Duodenal mucosa (tissue), 2 donors: ENCODE measurements around the gene CSTF1.

Experiments used
- H3K27ac ChIP-seq: one replicate; pipeline ENCODE4 v1.7.0; 2013; ENCODE audit warnings: low read depth, low read length
- H3K27me3 ChIP-seq, 2 donors: one replicate each; pipeline ENCODE4 v1.7.0; 2013; ENCODE audit warnings: low read length in 2 of 2, control low read depth in 1 of 2; ENCODE audit not compliant: insufficient read depth in 2 of 2, control insufficient read depth in 1 of 2
- H3K36me3 ChIP-seq, 2 donors: one replicate each; pipeline ENCODE4 v1.7.0; 2013; ENCODE audit warnings: low read length in 2 of 2, control low read depth in 1 of 2; ENCODE audit not compliant: insufficient read depth in 2 of 2, control insufficient read depth in 1 of 2
- H3K4me1 ChIP-seq, 2 donors: one replicate each; pipeline ENCODE4 v1.7.0; 2013; ENCODE audit warnings: low read length in 2 of 2, control low read depth in 1 of 2; ENCODE audit not compliant: insufficient read depth in 2 of 2, control insufficient read depth in 1 of 2
- H3K4me3 ChIP-seq, 2 donors: one replicate each; pipeline ENCODE4 v1.7.0; 2013; ENCODE audit warnings: low read length in 2 of 2, low read depth in 1 of 2
- H3K9ac ChIP-seq, 2 donors: one replicate each; pipeline ENCODE4 v1.7.0; 2013; ENCODE audit warnings: low read length in 2 of 2, low read depth in 1 of 2
- H3K9me3 ChIP-seq, 2 donors: one replicate each; pipeline ENCODE4 v1.7.0; 2013; ENCODE audit warnings: low read length in 2 of 2, control low read depth in 1 of 2; ENCODE audit not compliant: control insufficient read depth in 1 of 2

Gene CSTF1

GRCh38 chr20:56392132-56392880 is at the start of gene CSTF1, which contains the start of gene AURKA:
TSS of gene CSTF1 (plus strand) at chr20:56392645. CDS start at chr20:56395553, 2,908 bp downstream.
TSS of gene AURKA (minus strand) at chr20:56392215. CDS start at chr20:56388197, 4,018 bp downstream.
- Histone ChIP-seq H3K9ac (peak within 1 kb of the TSS; percentile 83 to 94), H3K27me3 (no peaks in the 10 kb centered on the region), H3K4me3 (peak within 1 kb of the TSS; percentile 95 to 97), H3K36me3 (peaks cover 15 to 34% of the 10 kb centered on the region in 2 donors), H3K27ac (peak within 1 kb of the TSS; percentile 71), H3K9me3 (no peaks in the 10 kb centered on the region), H3K4me1 (peaks cover 20 to 22% of the 10 kb centered on the region in 2 donors)

DNA sequence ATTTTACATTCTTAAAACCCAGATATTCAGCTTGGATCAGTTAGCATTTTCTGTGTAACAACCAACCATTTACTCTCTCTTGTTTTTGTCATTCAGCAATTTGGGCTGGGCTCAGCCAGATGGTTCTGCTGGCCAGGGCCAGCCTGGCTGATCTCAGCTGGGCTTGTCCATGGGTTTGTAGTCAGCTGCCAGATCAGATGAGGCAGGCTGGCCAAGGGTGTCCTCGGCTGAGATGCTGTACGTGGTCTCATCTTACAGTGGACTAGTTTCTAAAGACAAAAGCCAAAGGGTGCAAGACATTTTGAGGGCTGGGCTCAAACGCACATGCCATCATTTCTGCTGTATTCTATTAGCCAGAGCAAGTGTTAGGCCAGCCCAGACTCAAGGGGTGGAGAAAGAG is 49.7 kb upstream of the CSTF1 start:
- H3K9ac ChIP-seq: no peak overlapping the region
- no peaks in the 10 kb centered on the region for H3K9me3 ChIP-seq
- no peak overlapping the region for H3K4me3 ChIP-seq
- no peaks in the 10 kb centered on the region for H3K36me3 ChIP-seq
- H3K4me1 ChIP-seq: peaks cover 0 to 2% of the 10 kb centered on the region in 2 donors
- H3K27ac ChIP-seq: no peak overlapping the region
- peaks cover 11 to 17% of the 10 kb centered on the region in 2 donors for H3K27me3 ChIP-seq

DNA sequence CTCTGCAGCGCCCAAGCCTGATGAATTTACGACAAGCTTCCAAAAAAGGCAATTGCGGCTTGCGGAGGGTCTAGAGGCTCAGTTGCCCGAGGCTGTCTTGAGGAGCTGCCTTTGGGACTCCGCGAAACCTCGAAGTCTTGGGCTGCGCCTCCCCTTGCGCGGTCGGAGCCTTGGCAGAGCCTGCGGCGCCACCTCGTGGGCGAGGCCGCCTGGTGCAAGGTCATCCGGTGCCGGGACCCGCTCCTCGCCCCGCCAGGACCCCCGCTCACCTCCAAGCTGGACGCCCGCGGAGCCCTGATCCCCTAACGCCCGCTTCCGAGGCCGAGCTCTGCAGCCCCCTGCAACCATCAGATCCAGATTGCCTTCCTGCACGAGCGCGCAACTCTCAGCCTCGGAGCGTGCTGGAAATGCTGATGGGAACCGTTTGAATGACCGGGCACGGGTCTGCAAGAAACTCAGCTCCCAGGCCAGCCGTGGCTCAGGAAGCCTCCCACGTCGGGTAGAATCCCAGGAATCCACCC is 48.5 kb upstream of the CSTF1 start:
- H3K27me3 ChIP-seq: peaks cover 11 to 17% of the 10 kb centered on the region in 2 donors
- H3K9me3 ChIP-seq: no peaks in the 10 kb centered on the region
- H3K36me3 ChIP-seq: no peaks in the 10 kb centered on the region
- H3K9ac ChIP-seq: no peak overlapping the region
- H3K4me1 ChIP-seq: peaks cover 0 to 10% of the 10 kb centered on the region in 2 donors
- no peak overlapping the region for H3K27ac ChIP-seq
- no peak overlapping the region for H3K4me3 ChIP-seq

DNA sequence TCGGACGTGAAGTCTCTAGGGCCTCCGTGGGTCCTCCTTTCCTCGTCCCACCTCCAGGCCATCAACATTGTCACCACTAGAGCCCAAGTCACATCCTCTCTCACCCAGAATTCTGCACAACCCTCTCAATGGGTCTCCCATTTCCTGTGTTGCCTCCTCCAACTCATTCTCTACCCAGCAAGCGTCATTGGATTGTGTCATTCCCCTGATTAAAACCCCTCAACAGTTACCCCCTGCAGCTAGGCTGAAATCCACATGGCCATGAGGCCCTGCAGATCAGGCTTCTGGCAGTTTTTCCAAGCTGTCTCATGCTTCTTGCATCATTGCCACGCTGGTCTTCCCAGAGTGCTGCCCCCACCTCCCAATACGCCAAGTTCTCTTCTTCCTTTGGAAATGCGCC is 46.5 kb upstream of the CSTF1 start:
- H3K4me3 ChIP-seq: no peak overlapping the region

GRCh38 chr20:56347628-56348304 is 44.7 kb upstream of the CSTF1 start:
- peaks cover 0 to 10% of the 10 kb centered on the region in 2 donors for H3K4me1 ChIP-seq
- no peak overlapping the region for H3K27ac ChIP-seq
- H3K9me3 ChIP-seq: no peaks in the 10 kb centered on the region
- H3K9ac ChIP-seq: no peak overlapping the region
- no peaks in the 10 kb centered on the region for H3K36me3 ChIP-seq
- H3K4me3 ChIP-seq: no peak overlapping the region
- H3K27me3 ChIP-seq: peaks cover 11 to 15% of the 10 kb centered on the region in 2 donors

More for the DNA sequence above, 46.5 kb upstream of the CSTF1 start:
- Histone ChIP-seq H3K4me1 (peaks cover 0 to 10% of the 10 kb centered on the region in 2 donors), H3K27ac (no peak overlapping the region), H3K27me3 (peaks cover 11 to 17% of the 10 kb centered on the region in 2 donors), H3K9ac (no peak overlapping the region), H3K9me3 (no peaks in the 10 kb centered on the region), H3K36me3 (no peaks in the 10 kb centered on the region)

GRCh38 chr20:56348305-56348693 is 44.1 kb upstream of the CSTF1 start:
- H3K4me1 ChIP-seq: peaks cover 0 to 10% of the 10 kb centered on the region in 2 donors
- H3K27me3 ChIP-seq: peaks cover 8 to 10% of the 10 kb centered on the region in 2 donors
- H3K36me3 ChIP-seq: no peaks in the 10 kb centered on the region
- H3K27ac ChIP-seq: no peak overlapping the region
- peak overlapping the region in 1 of 2 donors; percentile 11 for H3K4me3 ChIP-seq
- no peaks in the 10 kb centered on the region for H3K9me3 ChIP-seq
- H3K9ac ChIP-seq: no peak overlapping the region

- H3K27me3 ChIP-seq: peaks cover 6 to 8% of the 10 kb centered on the region in 2 donors
- peak overlapping the region in 1 of 2 donors; percentile 11 for H3K4me3 ChIP-seq
- H3K9ac ChIP-seq: no peak overlapping the region
- no peaks in the 10 kb centered on the region for H3K9me3 ChIP-seq
- no peak overlapping the region for H3K27ac ChIP-seq
- no peaks in the 10 kb centered on the region for H3K36me3 ChIP-seq
- H3K4me1 ChIP-seq: peaks cover 0 to 10% of the 10 kb centered on the region in 2 donors
Measured at GRCh38 chr20:56348746-56349145, 43.7 kb upstream of the CSTF1 start.

DNA sequence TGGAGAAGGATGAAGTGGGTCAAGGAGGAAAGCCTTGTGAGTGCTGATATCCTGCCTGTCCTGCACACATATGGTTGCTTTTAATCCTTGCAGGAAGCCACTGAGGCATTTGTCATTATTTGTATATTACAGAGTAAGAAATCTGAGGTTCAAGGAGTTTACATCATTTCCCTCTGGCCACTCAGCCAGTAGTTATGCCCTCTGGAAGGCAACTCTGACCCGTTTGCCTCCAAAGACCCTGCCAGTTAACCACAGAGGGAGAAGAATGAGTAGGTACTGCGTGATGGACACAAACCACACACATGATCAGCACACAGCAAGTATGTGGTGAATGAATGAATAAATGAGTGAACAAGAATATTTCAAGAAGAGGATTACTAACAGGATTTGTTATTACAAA is 41.6 kb upstream of the CSTF1 start:
- Histone ChIP-seq H3K36me3 (no peaks in the 10 kb centered on the region), H3K27me3 (no peaks in the 10 kb centered on the region), H3K4me3 (no peak overlapping the region), H3K9me3 (no peaks in the 10 kb centered on the region), H3K27ac (no peak overlapping the region), H3K4me1 (peaks cover 0 to 10% of the 10 kb centered on the region in 2 donors), H3K9ac (no peak overlapping the region)

DNA sequence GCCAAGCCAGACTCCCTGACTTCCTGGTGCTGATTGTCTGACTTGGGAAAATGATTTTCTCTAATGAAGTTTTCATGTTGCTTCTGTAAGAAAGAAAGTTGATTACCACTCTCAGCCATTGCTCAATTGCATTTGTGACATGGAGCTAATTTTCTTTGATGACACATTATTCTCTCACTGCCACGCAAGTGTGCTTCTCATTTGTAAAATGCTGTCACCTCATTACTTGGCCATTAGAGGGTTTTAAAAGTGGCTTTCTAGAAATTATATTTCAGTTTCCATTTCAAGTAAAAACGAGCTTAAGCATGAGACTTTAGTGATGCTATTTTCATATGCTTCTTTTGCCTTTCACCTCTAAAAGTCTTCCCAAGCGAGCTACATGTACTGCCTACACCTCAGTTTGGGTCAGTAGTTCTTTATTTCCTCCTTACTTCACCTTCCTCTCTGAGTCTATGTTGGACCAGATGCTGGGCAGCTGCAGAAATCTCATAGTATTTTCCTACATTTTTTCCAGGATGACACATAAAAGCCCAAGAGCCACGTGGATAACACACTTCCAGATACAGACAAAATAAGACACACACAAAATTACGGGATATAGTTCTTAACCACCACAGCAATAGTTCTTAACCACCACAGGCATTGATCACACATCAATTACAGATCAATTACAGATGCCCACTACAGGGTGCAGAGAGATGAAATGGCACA is 39.9 kb upstream of the CSTF1 start:
- Histone ChIP-seq H3K27me3 (no peaks in the 10 kb centered on the region), H3K4me3 (no peak overlapping the region), H3K9me3 (no peaks in the 10 kb centered on the region), H3K36me3 (no peaks in the 10 kb centered on the region), H3K27ac (no peak overlapping the region), H3K4me1 (peaks cover 0 to 10% of the 10 kb centered on the region in 2 donors), H3K9ac (no peak overlapping the region)
